Activated CD4-positive, alpha-beta T cell treated with anti-CD3 and anti-CD28 coated beads for 36 hours (primary cell): ENCODE data around the gene BAX. TPM values are rescaled to one million over a fixed set of nuclear protein-coding genes. Genes with fewer than 3 reads are reported as not detected.
"Not testable (repeated sequence)": the region's sequence is repeated elsewhere in the genome, so short reads cannot be mapped to it uniquely, and the experiment has no call there.

Experiments
- ATAC-seq: fragments of 200-7000 bp; cut with Tn5 transposase; one replicate; pipeline ENCODE4 v1.10.0; 2021; ENCODE audit warnings: mild to moderate bottlenecking, moderate library complexity
- CTCF ChIA-PET: fragments of 350-600 bp; sonication (Branson Sonifier 250); formaldehyde crosslinking; loops from one replicate; lab custom pipeline; 2021; ENCODE audit warnings: antibody characterized with exemption; lab: Charles Lee
- POLR2A ChIA-PET: fragments of 350-600 bp; sonication (Branson Sonifier 250); formaldehyde crosslinking; loops from one replicate; lab custom pipeline; 2021; ENCODE audit warnings: antibody characterized with exemption, inconsistent platforms; lab: Charles Lee
- DNase-seq: peaks from one replicate; pipeline ENCODE4 v3.0.0-alpha.2; 2020
- H3K27ac Mint-ChIP-seq: one replicate; pipeline ENCODE4 v1.8.0; 2021; ENCODE audit warnings: mixed read lengths
- H3K27me3 Mint-ChIP-seq: one replicate; pipeline ENCODE4 v1.8.0; 2021; ENCODE audit warnings: mixed read lengths
- H3K36me3 Mint-ChIP-seq: one replicate; pipeline ENCODE4 v1.8.0; 2021; ENCODE audit warnings: low read depth, mixed read lengths
- H3K4me1 Mint-ChIP-seq: one replicate; pipeline ENCODE4 v1.8.0; 2021; ENCODE audit warnings: mixed read lengths
- H3K4me3 Mint-ChIP-seq: one replicate; pipeline ENCODE4 v1.8.0; 2021; ENCODE audit warnings: mild to moderate bottlenecking, moderate library complexity, mixed read lengths
- H3K9me3 Mint-ChIP-seq: one replicate; pipeline ENCODE4 v1.8.0; 2021; ENCODE audit warnings: low read depth, mixed read lengths
- intact Hi-C, 2 experiments: fragments of 100-400 bp; cut with DNase I in 1 of 2; cut with micrococcal nuclease in 1 of 2; formaldehyde crosslinking; loops; one replicate each; pipeline versions ENCODE4 v1.14.2 to v1.15.1; 2022 to 2024; cut with DNase I, micrococcal nuclease
- total RNA-seq, 2 experiments: library from RNA; stranded (reverse); gene quantifications; one replicate each; pipeline ENCODE4 v1.2.3, GENCODE V29; 2021

Gene BAX
- total RNA-seq, 2 experiments from 2014 or later: 128 to 143 TPM

DNA sequence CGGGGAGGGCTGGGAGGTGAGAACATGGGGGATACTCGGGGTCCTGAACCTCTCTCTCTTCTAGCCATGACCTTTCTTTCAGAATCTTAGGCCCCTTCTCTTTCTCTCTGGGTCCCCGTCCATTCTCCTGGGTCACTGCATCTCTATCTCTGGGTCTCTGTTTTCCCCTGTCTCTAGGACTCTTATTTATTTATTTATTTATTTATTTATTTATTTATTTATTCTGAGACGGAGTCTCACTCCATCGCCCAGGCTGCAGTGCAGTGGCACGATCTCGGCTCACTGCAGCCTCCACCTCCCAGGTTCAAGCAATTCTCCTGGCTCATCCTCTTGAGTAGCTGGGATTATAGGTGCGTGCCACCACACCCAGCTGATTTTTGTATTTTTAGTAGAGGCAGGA lies 35.4 kb upstream of the BAX start:
- H3K27me3 Mint-ChIP-seq, ATAC-seq, intact Hi-C loops, H3K4me1 Mint-ChIP-seq, H3K4me3 Mint-ChIP-seq, H3K27ac Mint-ChIP-seq, H3K9me3 Mint-ChIP-seq, DNase-seq: not testable (repeated sequence)
- peaks cover 27% of the 10 kb centered on the region for H3K36me3 Mint-ChIP-seq
- ChIA-PET POLR2A (interaction anchor here (1.1 kb wide), 1 partner anchor 47 kb away, joined by 5 read pairs; the partner anchor contains the start of gene PPP1R15A), CTCF (interaction anchor here (0.8 kb wide), 1 partner anchor 1120 kb away, joined by 3 read pairs; no protein-coding TSS in a partner anchor)

DNA sequence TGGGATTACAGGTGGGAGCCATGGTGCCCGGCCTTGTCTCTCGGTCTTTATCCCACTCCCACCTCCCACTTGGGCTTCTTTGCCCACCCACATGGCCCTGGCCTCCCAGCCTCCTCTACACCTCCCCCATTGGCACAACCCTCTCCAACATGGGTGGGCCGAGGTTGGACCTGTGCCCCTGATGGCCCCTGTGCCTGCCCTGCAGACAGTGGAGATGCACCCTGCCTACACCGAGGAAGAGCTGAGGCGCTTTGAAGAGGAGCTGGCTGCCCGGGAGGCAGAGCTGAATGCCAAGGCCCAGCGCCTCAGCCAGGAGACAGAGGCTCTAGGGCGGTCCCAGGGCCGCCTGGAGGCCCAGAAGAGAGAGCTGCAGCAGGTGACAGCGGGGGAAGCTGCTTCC lies 33.7 kb upstream of the BAX start:
- ChIA-PET POLR2A (no interaction called here), CTCF (interaction anchor here (0.5 kb wide), 1 partner anchor 26 kb away, joined by 4 read pairs; no protein-coding TSS in a partner anchor)
- no peaks in the 10 kb centered on the region for H3K4me1 Mint-ChIP-seq
- ATAC-seq (no peak), DNase-seq (no peak)
- no peaks in the 10 kb centered on the region for H3K27me3 Mint-ChIP-seq
- H3K4me3 Mint-ChIP-seq: no peak overlapping the region
- intact Hi-C loops: no loop called here
- peaks cover 20% of the 10 kb centered on the region for H3K36me3 Mint-ChIP-seq
- no peak overlapping the region for H3K27ac Mint-ChIP-seq
- no peaks in the 10 kb centered on the region for H3K9me3 Mint-ChIP-seq

DNA sequence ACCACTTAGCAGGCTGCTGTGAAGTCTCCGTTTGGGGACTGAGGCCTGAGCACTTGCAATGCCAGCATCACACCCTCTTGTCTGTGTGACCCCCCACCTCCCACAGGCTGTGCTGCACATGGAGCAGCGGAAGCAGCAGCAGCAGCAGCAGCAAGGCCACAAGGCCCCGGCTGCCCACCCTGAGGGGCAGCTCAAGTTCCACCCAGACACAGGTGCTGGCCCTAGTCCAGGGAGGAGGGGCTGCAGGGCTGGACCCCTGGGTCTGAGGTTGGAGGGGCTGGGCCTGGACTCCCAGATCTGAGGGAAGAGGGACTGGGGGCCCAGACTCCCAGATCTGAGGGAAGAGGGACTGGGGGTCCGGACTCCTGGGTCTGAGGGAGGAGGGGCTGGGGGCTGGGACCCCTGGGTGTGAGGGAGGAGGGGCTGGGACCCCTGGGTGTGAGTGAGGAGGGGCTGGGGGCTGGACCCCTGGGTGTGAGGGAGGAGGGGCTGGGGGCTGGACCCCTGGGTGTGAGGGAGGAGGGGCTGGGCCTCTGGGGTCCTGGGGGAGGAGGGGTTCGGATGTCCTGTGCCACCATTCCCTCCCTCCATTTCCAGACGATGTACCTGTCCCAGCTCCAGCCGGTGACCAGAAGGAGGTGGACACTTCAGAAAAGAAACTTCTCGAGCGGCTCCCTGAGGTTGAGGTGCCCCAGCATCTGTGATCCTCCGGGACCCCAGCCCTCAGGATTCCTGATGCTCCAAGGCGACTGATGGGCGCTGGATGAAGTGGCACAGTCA lies 32.8 kb upstream of the BAX start:
- ChIA-PET POLR2A (no interaction called here), CTCF (interaction anchor here (0.5 to 0.6 kb wide), 2 partner anchors 11 to 25 kb away, joined by 3 to 4 read pairs; no protein-coding TSS in a partner anchor)
- intact Hi-C loops: no loop called here
- Mint-ChIP-seq H3K36me3 (peaks cover 18% of the 10 kb centered on the region), H3K9me3 (no peaks in the 10 kb centered on the region), H3K27me3 (no peaks in the 10 kb centered on the region), H3K4me1 (peaks cover 3% of the 10 kb centered on the region), H3K4me3 (no peak overlapping the region), H3K27ac (no peak overlapping the region)
- no peak for DNase-seq
- no peak for ATAC-seq

DNA sequence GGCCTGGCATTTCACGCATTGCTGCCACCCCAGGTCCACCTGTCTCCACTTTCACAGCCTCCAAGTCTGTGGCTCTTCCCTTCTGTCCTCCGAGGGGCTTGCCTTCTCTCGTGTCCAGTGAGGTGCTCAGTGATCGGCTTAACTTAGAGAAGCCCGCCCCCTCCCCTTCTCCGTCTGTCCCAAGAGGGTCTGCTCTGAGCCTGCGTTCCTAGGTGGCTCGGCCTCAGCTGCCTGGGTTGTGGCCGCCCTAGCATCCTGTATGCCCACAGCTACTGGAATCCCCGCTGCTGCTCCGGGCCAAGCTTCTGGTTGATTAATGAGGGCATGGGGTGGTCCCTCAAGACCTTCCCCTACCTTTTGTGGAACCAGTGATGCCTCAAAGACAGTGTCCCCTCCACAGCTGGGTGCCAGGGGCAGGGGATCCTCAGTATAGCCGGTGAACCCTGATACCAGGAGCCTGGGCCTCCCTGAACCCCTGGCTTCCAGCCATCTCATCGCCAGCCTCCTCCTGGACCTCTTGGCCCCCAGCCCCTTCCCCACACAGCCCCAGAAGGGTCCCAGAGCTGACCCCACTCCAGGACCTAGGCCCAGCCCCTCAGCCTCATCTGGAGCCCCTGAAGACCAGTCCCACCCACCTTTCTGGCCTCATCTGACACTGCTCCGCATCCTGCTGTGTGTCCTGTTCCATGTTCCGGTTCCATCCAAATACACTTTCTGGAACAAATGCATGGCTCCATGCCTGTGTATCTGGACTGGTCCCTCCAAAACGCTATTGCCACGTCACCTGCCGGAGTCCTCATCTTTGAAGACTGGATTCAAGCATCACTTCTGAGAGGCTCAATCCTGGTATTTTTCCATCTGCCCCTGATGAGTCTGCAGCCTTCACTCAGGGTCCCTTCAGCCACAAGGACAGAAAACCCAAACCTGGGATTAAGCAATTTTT lies 31.9 kb upstream of the BAX start:
- ATAC-seq (no peak), DNase-seq (no peak)
- Mint-ChIP-seq H3K36me3 (peaks cover 16% of the 10 kb centered on the region), H3K4me1 (peaks cover 6% of the 10 kb centered on the region), H3K9me3 (no peaks in the 10 kb centered on the region), H3K27ac (no peak overlapping the region), H3K4me3 (no peak overlapping the region), H3K27me3 (no peaks in the 10 kb centered on the region)
- ChIA-PET POLR2A (no interaction called here), CTCF (interaction anchor here (0.6 kb wide), 2 partner anchors 11 to 48 kb away, joined by 3 read pairs; no protein-coding TSS in a partner anchor)
- intact Hi-C loops: no loop called here

DNA sequence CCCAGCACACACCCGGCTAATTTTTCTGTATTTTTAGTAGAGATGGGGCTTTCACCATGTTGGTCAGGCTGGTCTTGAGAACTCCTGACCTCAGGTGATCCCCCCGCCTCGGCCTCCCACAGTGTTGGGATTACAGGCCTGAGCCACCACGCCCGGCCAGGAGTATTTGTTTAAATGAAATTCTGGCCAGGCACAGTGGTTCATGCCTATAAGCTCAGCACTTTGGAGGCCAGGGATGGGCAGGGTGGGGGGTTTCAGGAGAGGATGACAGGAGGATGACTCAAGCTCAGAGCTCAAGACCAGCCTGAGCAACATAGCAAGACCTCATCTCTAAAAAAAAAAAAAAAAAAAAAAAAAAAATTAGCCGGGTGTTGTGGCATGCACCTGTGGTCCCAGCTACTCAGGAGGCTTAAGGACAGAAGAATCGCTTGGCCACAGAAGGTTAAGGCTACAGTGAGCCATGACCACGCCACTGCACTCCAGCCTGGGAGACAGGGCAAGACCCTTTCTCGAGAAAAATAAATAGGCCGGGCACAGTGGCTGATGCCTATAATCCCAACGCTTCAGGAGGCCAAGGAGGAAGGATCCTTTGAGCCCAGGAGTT lies 29.3 kb upstream of the BAX start:
- Mint-ChIP-seq H3K36me3 (peaks cover 5% of the 10 kb centered on the region), H3K27ac (no peak overlapping the region), H3K4me1 (peaks cover 6% of the 10 kb centered on the region), H3K27me3 (no peaks in the 10 kb centered on the region), H3K9me3 (no peaks in the 10 kb centered on the region), H3K4me3 (no peak overlapping the region)
- DNase-seq (no peak), ATAC-seq (no peak)
- intact Hi-C loops: no loop called here
- POLR2A ChIA-PET: interaction anchor here (0.7 to 1.0 kb wide), 3 partner anchors 8 to 50 kb away, joined by 3 read pairs; no protein-coding TSS in a partner anchor
- CTCF ChIA-PET: interaction anchor here (0.6 kb wide), 2 partner anchors 45 to 450 kb away, joined by 3 read pairs; no protein-coding TSS in a partner anchor

DNA sequence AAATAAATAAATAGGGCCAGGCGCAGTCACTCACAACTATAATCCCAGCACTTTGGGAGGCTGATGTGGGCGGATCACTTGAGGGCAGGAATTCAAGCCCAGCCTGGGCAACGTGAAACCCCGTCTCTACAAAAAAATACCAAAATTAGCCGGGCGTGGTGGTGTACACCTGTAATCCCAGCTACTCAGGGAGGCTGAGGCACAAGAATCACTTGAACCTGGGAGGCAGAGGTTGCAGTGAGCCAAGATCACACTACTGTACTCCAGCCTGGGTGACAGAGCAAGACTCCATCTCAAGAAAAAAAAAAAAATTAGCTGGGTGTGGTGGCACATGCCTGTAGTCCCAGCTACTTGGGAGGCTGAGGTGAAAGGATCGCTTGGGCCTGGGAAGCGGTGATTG lies 28.8 kb upstream of the BAX start:
- POLR2A ChIA-PET: interaction anchor here (0.7 to 1.0 kb wide), 2 partner anchors 36 to 51 kb away, joined by 3 read pairs; no protein-coding TSS in a partner anchor
- H3K4me1 Mint-ChIP-seq: not testable (repeated sequence)

DNA sequence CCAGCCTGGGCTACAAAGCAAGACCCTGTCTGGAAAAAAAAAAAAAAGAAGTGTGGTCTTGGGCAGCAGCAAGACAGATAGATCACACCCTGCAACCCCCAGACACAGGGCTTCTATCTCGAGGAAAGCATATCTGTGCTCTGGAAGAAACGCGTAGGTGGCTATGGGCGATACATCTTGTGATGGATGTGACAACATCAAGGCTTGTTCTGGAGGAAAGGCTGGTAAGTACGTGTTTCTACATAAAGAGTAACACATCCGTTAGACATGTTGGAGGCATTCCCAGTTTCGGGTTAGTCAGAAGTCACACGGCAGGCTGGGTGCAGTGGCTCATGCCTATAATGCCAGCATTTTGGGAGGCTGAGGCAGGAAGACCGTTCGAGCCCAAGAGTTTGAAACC lies 27.8 kb upstream of the BAX start:
- intact Hi-C loops: no loop called here
- Mint-ChIP-seq H3K27me3 (no peaks in the 10 kb centered on the region), H3K4me3 (no peak overlapping the region), H3K27ac (no peak overlapping the region), H3K4me1 (peaks cover 6% of the 10 kb centered on the region), H3K36me3 (peaks cover 5% of the 10 kb centered on the region), H3K9me3 (no peaks in the 10 kb centered on the region)
- DNase-seq (peak; percentile 55), ATAC-seq (peak; percentile 74)
- CTCF ChIA-PET: interaction anchor here (1.0 kb wide), 1 partner anchor 44 kb away, joined by 4 read pairs; no protein-coding TSS in a partner anchor
- POLR2A ChIA-PET: no interaction called here

More for the DNA sequence above, 28.8 kb upstream of the BAX start:
- ATAC-seq, DNase-seq, intact Hi-C loops, H3K4me3 Mint-ChIP-seq, H3K9me3 Mint-ChIP-seq, H3K36me3 Mint-ChIP-seq, H3K27ac Mint-ChIP-seq, H3K27me3 Mint-ChIP-seq: not testable (repeated sequence)
- CTCF ChIA-PET: interaction anchor here (0.6 kb wide), 2 partner anchors 45 to 450 kb away, joined by 3 read pairs; no protein-coding TSS in a partner anchor

DNA sequence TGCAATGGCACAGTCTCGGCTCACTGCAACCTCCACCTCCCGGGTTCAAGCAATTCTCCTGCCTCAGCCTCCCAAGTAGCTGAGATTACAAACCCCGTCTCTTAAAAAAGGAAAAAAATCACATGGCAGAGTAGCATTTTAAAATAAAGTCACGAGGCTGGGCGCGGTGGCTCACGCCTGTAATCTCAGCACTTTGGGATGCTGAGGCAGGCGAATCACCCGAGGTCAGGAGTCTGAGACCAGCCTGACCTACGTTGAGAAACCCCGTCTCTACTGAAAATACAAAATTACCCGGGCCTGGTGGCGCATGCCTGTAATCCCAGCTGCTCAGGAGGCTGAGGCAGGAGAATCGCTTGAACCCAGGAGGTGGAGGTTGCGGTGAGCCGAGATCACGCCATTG lies 27.0 kb upstream of the BAX start:
- H3K36me3 Mint-ChIP-seq, POLR2A ChIA-PET, H3K4me3 Mint-ChIP-seq, H3K27me3 Mint-ChIP-seq, H3K4me1 Mint-ChIP-seq, intact Hi-C loops, DNase-seq, ATAC-seq, H3K9me3 Mint-ChIP-seq, H3K27ac Mint-ChIP-seq: not testable (repeated sequence)
- CTCF ChIA-PET: interaction anchor here (1.0 kb wide), 1 partner anchor 43 kb away, joined by 4 read pairs; no protein-coding TSS in a partner anchor

DNA sequence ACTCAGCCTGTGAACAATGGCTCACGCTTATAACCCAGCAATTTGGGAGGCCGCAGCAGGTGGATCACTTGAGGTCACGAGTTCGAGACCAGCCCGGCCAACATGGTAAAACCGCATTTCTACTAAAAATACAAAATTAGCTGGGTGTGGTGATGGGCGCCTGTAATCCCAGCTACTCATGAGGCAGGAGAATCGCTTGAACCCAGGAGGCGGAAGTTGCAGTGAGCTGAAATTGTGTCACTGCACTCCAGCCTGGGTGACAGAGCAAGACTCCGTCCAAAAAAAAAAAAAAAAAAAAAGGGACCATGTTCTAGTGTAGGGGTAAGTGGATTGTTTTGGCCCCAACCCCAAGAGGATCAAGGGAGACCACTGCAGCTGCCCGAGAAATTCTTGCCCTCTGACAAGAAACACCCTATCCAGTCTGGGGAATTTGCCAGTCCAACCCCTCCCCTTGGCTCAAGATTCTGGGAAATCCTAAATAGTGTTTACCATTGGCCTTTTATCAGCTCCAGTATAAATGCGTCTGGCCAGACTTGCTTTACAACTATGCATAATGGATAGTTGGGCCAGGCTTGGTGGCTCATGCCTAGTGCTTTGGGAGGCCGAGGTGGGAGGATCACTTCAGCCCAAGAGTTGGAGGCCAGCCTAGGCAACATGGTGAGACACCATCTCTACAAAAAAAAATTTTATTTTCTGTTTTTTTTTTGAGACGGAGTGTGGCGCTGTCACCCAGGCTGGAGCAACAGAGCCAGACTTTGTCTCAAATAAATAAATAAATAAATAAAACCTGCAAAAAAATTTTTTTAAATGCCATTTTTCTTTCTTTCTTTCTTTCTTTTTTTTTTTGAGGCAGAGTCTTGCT lies 26.3 kb upstream of the BAX start:
- peaks cover 8% of the 10 kb centered on the region for H3K4me1 Mint-ChIP-seq
- H3K4me3 Mint-ChIP-seq: no peak overlapping the region
- ATAC-seq: no peak
- H3K36me3 Mint-ChIP-seq: no peaks in the 10 kb centered on the region
- intact Hi-C loops: no loop called here
- DNase-seq: no peak
- H3K9me3 Mint-ChIP-seq: no peaks in the 10 kb centered on the region
- ChIA-PET POLR2A (no interaction called here), CTCF (no interaction called here)
- H3K27ac Mint-ChIP-seq: no peak overlapping the region
- H3K27me3 Mint-ChIP-seq: peaks cover 2% of the 10 kb centered on the region

DNA sequence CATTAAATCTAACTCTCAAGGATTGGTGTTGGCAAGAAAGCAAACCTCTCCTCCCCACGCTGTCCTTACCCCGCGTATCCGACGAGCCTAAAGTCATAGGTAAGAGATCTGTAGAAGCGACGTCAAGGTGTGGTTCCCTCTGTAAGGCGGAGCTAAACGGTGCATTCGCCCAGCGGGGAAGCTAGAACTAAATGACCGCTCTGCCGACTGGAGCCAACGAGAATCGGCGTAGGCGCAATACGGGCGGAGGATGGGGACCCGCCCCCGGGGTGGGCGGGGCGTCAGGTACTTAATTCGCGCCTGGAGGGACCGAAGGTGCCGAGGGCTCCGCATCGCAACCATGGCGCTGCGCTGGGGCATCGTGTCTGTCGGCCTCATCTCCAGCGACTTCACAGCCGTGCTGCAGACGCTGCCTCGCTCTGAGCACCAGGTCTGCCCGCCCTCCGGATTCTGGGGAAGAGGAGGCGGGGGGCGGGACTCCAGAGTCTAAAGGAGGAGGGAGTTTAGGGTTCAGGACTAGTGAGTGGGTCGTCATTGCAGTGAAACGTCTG lies 21.2 kb upstream of the BAX start, which contains the start of gene DHDH:
Gene DHDH, plus strand, starts transcription at position 318 of the 551 bp plus-strand sequence. Its CDS starts 23 bp downstream, at position 341.
- intact Hi-C loops: loop anchor here (1.0 to 5.0 kb wide), 6 partner anchors 21 to 60 kb away; partner anchors contain the start of genes FTL (in 2 of the 2), BAX (in 1 of the 2), GYS1 (in 1 of the 2) and NUCB1 (in 1 of the 2)
- Mint-ChIP-seq H3K36me3 (no peaks in the 10 kb centered on the region), H3K4me1 (peaks cover 10% of the 10 kb centered on the region), H3K4me3 (peak within 1 kb of the TSS; percentile 74), H3K27me3 (peaks cover 2% of the 10 kb centered on the region), H3K9me3 (no peaks in the 10 kb centered on the region), H3K27ac (peak within 1 kb of the TSS; percentile 48)
- peak; percentile 92 for ATAC-seq
- ChIA-PET CTCF (interaction anchor here (0.6 to 2.1 kb wide), 7 partner anchors 19 to 996 kb away, joined by 3 to 13 read pairs (median 3); partner anchors contain the start of genes ATF5, GYS1 and RUVBL2), POLR2A (interaction anchor here (0.7 to 1.5 kb wide), 3 partner anchors 21 to 87 kb away, joined by 3 to 7 read pairs (median 4); partner anchors contain the start of gene BAX)
- DNase-seq: peak; percentile 90
